Kidney (tissue), 14 donors: ENCODE data around the gene ZNF148. TPM values are rescaled to one million over a fixed set of nuclear protein-coding genes. Genes with fewer than 3 reads are reported as not detected.
A peak's percentile ranks its signal among the peaks of the same experiment; 100 is the strongest.

Experiments
- DNase-seq, 5 donors: peaks; one replicate each; pipeline ENCODE4 v3.0.0-alpha.2; 2013 to 2020
- FAIRE-seq: peaks from 2 replicates; lab custom pipeline; 2012; peaks lifted over from hg19 to GRCh38; lab: Jason Lieb, UNC
- H3K27ac ChIP-seq, 2 donors: one replicate each; pipeline ENCODE4 v1.7.0; 2013; ENCODE audit warnings: low read depth in 2 of 2, low read length in 2 of 2, inconsistent platforms in 1 of 2
- H3K27me3 ChIP-seq: one replicate; pipeline ENCODE4 v1.7.1; 2013; ENCODE audit warnings: low read length, inconsistent platforms; ENCODE audit not compliant: control insufficient read depth, insufficient read depth
- H3K36me3 ChIP-seq, 3 donors: one replicate each; pipeline versions ENCODE4 v1.7.0 to v1.7.1; 2013; ENCODE audit warnings: low read length in 3 of 3, control low read depth in 1 of 3, inconsistent platforms in 1 of 3; ENCODE audit not compliant: insufficient read depth in 3 of 3, control insufficient read depth in 2 of 3
- H3K4me1 ChIP-seq, 3 donors: one replicate each; pipeline versions ENCODE4 v1.7.0 to v1.7.1; 2013; ENCODE audit warnings: low read length in 3 of 3, inconsistent platforms in 1 of 3, low read depth in 1 of 3; ENCODE audit not compliant: control insufficient read depth in 2 of 3, insufficient read depth in 2 of 3
- H3K4me3 ChIP-seq, 3 donors: one replicate each; pipeline versions ENCODE4 v1.7.0 to v1.8.1; 2013; ENCODE audit warnings: low read length in 3 of 3, control low read depth in 1 of 3, inconsistent platforms in 1 of 3
- H3K9ac ChIP-seq, 3 donors: one replicate each; pipeline versions ENCODE4 v1.7.0 to v1.7.1; 2013; ENCODE audit warnings: low read length in 3 of 3, control low read depth in 1 of 3, inconsistent platforms in 1 of 3
- H3K9me3 ChIP-seq, 3 donors: one replicate each; pipeline versions ENCODE4 v1.7.0 to v1.7.1; 2013; ENCODE audit warnings: low read length in 3 of 3, control low read depth in 1 of 3, inconsistent platforms in 1 of 3; ENCODE audit not compliant: control insufficient read depth in 2 of 3, insufficient read depth in 1 of 3
- intact Hi-C: fragments of 100-400 bp; cut with DNase I; formaldehyde crosslinking; loops from one replicate; pipeline ENCODE4 v1.11.1; 2022
- polyA plus RNA-seq: library from polyadenylated mRNA; stranded (reverse); fragments of 350-450 nt; fragmentation: Illumina TruSeq; extraction: RNeasy Lipid Tissue Mini Kit (QIAGEN cat#74804); gene quantifications from one replicate; pipeline ENCODE4 v1.2.3, GENCODE V29; 2014; ENCODE audit warnings: low read depth, low replicate concordance; ENCODE audit not compliant: insufficient read depth
- total RNA-seq: library from RNA; stranded (reverse); fragmentation: NEBNext Ultra II Directional; extraction: Animal tissue kit (Norgen Biotek cat#: 25700); gene quantifications from one replicate; pipeline ENCODE4 v1.2.1, GENCODE V29; 2021
- TF ChIP-seq, protein P1 (sequence below): IDR thresholded peaks from 3 replicates; pipeline ENCODE4 v1.5.1; 2012; ENCODE audit warnings: mild to moderate bottlenecking, moderate library complexity, borderline replicate concordance; ENCODE audit not compliant: insufficient read depth; ENCODE audit errors: extremely low read depth
- donor health status: control.
- donor health status: control.
- donor health status: control.
- donor health status: control.
- donor health status: control.
- donor health status: DM: yes; HTN: yes; CAD: no.
- donor health status: Normal renal cell carcinoma (clear cell type).

ZNF148 gene
- total and polyA plus RNA-seq, 2 donors from 2014 or later = 5.4 to 74.4 TPM

DNA sequence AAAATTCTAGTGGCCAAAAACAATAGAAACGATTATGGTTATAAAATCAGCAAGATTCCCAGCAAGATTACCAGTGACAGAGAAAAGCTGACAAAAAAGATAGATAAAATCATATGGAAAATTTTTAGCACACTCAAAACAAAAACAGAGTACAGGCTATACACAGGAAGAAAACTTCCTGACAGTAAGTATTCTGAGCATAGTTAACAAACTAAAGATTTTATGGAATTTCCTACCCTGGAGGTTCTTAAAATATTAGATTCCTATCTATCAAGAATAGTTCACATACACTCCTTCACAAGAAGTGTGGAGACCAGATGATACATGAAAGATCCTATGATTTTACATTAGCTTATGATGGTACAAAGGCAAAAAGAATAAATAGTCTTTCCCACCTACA is 50.8 kb downstream of the ZNF148 start:
- H3K4me3 ChIP-seq = no peak overlapping the region
- no peaks in the 10 kb centered on the region for H3K36me3 ChIP-seq
- H3K9ac ChIP-seq = no peak overlapping the region
- no peak overlapping the region for H3K27ac ChIP-seq
- DNase-seq = no peak
- H3K4me1 ChIP-seq = peaks cover 0 to 3% (median 2%) of the 10 kb centered on the region in 3 donors
- no peaks in the 10 kb centered on the region for H3K27me3 ChIP-seq
- intact Hi-C loops = no loop called here
- TF ChIP-seq, protein P1, sequence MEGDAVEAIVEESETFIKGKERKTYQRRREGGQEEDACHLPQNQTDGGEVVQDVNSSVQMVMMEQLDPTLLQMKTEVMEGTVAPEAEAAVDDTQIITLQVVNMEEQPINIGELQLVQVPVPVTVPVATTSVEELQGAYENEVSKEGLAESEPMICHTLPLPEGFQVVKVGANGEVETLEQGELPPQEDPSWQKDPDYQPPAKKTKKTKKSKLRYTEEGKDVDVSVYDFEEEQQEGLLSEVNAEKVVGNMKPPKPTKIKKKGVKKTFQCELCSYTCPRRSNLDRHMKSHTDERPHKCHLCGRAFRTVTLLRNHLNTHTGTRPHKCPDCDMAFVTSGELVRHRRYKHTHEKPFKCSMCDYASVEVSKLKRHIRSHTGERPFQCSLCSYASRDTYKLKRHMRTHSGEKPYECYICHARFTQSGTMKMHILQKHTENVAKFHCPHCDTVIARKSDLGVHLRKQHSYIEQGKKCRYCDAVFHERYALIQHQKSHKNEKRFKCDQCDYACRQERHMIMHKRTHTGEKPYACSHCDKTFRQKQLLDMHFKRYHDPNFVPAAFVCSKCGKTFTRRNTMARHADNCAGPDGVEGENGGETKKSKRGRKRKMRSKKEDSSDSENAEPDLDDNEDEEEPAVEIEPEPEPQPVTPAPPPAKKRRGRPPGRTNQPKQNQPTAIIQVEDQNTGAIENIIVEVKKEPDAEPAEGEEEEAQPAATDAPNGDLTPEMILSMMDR = no peak
- FAIRE-seq = no peak
- H3K9me3 ChIP-seq = no peaks in the 10 kb centered on the region

DNA sequence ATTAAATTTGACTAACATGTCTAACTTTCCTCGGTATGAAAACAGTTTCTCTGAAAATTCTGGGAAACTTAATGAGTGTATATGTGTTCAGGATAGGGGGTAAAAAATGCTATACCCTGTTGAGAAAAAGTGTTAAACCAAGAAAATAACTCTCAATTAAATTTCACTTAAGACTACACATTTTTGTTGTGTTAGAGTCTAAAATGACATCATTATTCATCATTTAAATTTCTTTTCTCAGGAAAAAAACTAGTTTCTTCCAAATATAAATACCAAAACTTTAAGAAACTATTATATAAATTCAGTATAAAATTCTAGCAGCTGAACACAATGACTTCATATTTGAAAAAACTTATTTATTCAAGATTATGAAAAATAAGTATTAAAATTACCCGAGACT is 52.2 kb downstream of the ZNF148 start:
- peak; percentile 6 for FAIRE-seq
- peaks cover 0 to 8% (median 8%) of the 10 kb centered on the region in 3 donors for H3K4me1 ChIP-seq
- intact Hi-C loops = no loop called here

DNA sequence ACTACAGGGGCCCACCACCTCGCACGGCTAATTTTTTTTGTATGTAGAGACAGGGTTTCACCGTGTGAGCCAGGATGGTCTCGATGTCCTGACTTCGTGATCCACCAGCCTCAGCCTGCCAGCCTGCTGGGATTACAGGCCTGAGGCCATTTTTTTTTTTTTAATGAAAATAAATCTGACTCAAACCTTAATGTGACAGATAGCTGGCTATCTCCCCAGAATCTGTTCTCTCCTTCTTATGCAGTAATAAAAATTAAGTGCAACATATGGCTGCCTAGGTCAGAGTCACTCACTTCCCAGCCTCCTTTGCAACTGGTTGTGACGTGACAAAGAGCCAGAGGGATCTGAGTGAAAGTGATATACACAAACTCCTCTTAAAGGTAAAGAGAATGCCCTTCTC is 53.0 kb downstream of the ZNF148 start:
- DNase-seq (peak in 3 of 5 donors; percentile 43 to 91 (median 76)), FAIRE-seq (no peak)
- no peaks in the 10 kb centered on the region for H3K36me3 ChIP-seq
- H3K4me1 ChIP-seq = peaks cover 0 to 8% (median 8%) of the 10 kb centered on the region in 3 donors
- no peak overlapping the region for H3K9ac ChIP-seq
- no peaks in the 10 kb centered on the region for H3K9me3 ChIP-seq
- intact Hi-C loops = no loop called here
- no peak overlapping the region for H3K4me3 ChIP-seq
- no peak overlapping the region for H3K27ac ChIP-seq
- TF ChIP-seq, protein P1 = no peak
- no peaks in the 10 kb centered on the region for H3K27me3 ChIP-seq

More for the DNA sequence above, 52.2 kb downstream of the ZNF148 start:
- H3K9me3 ChIP-seq = no peaks in the 10 kb centered on the region
- no peak overlapping the region for H3K27ac ChIP-seq
- no peak overlapping the region for H3K9ac ChIP-seq
- DNase-seq = no peak
- H3K4me3 ChIP-seq = no peak overlapping the region
- TF ChIP-seq, protein P1 = no peak
- H3K27me3 ChIP-seq = no peaks in the 10 kb centered on the region
- no peaks in the 10 kb centered on the region for H3K36me3 ChIP-seq

DNA sequence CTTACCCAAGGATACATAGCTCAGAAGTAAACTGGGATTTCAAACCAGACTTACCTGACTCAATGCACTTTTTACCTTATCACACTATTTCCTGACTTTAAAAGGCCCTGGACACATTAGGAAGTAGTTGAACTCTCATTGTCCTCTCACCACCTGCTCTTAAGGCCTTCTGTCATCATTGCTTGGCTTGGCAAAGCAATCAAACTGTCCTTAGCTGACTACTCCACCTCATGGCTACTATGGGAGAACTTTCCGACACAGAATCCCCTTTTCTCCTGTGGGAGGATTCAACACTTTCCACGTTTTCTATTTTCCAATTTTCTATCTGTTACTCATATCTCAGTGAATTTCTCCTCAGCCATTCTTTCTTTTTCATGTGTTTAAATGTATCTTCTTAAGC is 55.4 kb downstream of the ZNF148 start:
- Histone ChIP-seq H3K27ac (no peak overlapping the region), H3K4me3 (no peak overlapping the region), H3K9me3 (no peaks in the 10 kb centered on the region), H3K9ac (no peak overlapping the region), H3K36me3 (no peaks in the 10 kb centered on the region), H3K27me3 (no peaks in the 10 kb centered on the region), H3K4me1 (peaks cover 0 to 8% (median 8%) of the 10 kb centered on the region in 3 donors)
- TF ChIP-seq, protein P1 = no peak
- DNase-seq (peak in 1 of 5 donors; percentile 14), FAIRE-seq (no peak)
- intact Hi-C loops = no loop called here
